ENCODE data around the gene TM9SF1. TPM values are rescaled to one million over a fixed set of nuclear protein-coding genes. Genes with fewer than 3 reads are reported as not detected.
A peak's percentile ranks its signal among the peaks of the same experiment; 100 is the strongest.

Gene TM9SF1
- total RNA-seq, 1 experiment from 2014 or later: 44.7 TPM

DNA sequence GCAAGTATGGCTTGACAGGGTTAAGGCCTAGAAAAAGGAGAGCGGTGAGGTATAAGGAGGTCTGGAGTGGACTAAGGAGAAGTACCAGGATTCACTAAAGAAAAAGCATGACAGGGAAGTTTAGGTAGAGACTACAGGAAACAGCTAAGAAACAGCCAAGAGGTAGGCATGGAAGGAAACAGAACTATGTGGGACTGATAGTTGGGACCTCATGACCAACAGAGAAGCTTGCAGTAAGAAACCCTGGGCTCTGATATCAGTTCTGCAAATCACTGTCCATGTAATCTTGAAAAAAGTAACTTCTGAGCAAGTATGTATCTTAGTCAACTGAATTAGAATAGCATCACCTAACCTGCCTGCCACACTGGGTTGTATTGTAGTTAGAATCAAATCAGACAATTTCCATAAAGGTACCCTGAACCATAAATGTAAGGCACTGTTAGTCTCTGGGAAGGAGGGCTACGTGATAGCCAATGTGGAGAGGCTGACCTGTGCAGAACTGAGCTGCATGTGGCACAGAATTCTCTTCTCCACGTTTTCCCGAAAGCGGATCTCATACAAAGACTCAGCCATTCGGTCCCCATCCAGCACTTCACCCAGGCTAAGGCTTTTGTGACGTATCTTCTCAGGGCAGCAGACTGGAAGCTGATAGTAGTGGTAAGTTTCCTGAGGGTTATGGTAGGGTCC is 912 bp downstream of the TM9SF1 start:
- Histone ChIP-seq H3K4me1 (ENCODE audit: control insufficient read depth, insufficient read depth, low read length) (peaks cover 4% of the 10 kb centered on the region), H3K36me3 (ENCODE audit: control insufficient read depth, insufficient read depth, low read length) (peaks cover 4% of the 10 kb centered on the region), H3K27me3 (ENCODE audit: control insufficient read depth, insufficient read depth, low read length) (no peaks in the 10 kb centered on the region), H3K9me3 (ENCODE audit: control insufficient read depth, insufficient read depth, low read depth, low read length) (no peaks in the 10 kb centered on the region), H3K27ac (ENCODE audit: low read length) (peak overlapping the region; percentile 92), H3K4me3 (ENCODE audit: low read depth in 2 of 2, low read length in 2 of 2) (peak overlapping the region; percentile 68 to 73)
- TF ChIP-seq SIN3A (IDR thresholded peaks at IDR 0.05; ENCODE audit: borderline replicate concordance, insufficient read depth, low read depth, low read length) (no peak), POLR2AphosphoS5 (IDR thresholded peaks at IDR 0.05; ENCODE audit: low read depth, low read length) (no peak), TCF7L2 (IDR thresholded peaks at IDR 0.05; ENCODE audit: low read depth, low read length) (no peak)
- TF ChIP-seq, protein P1, sequence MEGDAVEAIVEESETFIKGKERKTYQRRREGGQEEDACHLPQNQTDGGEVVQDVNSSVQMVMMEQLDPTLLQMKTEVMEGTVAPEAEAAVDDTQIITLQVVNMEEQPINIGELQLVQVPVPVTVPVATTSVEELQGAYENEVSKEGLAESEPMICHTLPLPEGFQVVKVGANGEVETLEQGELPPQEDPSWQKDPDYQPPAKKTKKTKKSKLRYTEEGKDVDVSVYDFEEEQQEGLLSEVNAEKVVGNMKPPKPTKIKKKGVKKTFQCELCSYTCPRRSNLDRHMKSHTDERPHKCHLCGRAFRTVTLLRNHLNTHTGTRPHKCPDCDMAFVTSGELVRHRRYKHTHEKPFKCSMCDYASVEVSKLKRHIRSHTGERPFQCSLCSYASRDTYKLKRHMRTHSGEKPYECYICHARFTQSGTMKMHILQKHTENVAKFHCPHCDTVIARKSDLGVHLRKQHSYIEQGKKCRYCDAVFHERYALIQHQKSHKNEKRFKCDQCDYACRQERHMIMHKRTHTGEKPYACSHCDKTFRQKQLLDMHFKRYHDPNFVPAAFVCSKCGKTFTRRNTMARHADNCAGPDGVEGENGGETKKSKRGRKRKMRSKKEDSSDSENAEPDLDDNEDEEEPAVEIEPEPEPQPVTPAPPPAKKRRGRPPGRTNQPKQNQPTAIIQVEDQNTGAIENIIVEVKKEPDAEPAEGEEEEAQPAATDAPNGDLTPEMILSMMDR (IDR thresholded peaks at IDR 0.05): no peak
- TF ChIP-seq, protein P2, sequence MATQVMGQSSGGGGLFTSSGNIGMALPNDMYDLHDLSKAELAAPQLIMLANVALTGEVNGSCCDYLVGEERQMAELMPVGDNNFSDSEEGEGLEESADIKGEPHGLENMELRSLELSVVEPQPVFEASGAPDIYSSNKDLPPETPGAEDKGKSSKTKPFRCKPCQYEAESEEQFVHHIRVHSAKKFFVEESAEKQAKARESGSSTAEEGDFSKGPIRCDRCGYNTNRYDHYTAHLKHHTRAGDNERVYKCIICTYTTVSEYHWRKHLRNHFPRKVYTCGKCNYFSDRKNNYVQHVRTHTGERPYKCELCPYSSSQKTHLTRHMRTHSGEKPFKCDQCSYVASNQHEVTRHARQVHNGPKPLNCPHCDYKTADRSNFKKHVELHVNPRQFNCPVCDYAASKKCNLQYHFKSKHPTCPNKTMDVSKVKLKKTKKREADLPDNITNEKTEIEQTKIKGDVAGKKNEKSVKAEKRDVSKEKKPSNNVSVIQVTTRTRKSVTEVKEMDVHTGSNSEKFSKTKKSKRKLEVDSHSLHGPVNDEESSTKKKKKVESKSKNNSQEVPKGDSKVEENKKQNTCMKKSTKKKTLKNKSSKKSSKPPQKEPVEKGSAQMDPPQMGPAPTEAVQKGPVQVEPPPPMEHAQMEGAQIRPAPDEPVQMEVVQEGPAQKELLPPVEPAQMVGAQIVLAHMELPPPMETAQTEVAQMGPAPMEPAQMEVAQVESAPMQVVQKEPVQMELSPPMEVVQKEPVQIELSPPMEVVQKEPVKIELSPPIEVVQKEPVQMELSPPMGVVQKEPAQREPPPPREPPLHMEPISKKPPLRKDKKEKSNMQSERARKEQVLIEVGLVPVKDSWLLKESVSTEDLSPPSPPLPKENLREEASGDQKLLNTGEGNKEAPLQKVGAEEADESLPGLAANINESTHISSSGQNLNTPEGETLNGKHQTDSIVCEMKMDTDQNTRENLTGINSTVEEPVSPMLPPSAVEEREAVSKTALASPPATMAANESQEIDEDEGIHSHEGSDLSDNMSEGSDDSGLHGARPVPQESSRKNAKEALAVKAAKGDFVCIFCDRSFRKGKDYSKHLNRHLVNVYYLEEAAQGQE (IDR thresholded peaks at IDR 0.05; ENCODE audit: insufficient read depth in 1 of 2, low read depth in 2 of 2, low read length in 1 of 2): no peak
- BruUV-seq (replicated peaks): TSS peak; percentile 65
- DNase-seq (ENCODE audit: low read depth, low spot score) (no peak), ATAC-seq (no peak)
- intact Hi-C loops (cut with micrococcal nuclease; ENCODE audit: unreplicated experiment) (no loop called here), in situ Hi-C loops (cut with HindIII; ENCODE audit: low pct_unique_long_range_greater_than_20kb, low sequenced_read_pairs) (no loop called here)
- CTCF ChIA-PET: no interaction called here
- POLR2A ChIA-PET: interaction anchor here (0.6 kb wide), 1 partner anchor 59 kb away, joined by 24 read pairs; no protein-coding TSS in a partner anchor

DNA sequence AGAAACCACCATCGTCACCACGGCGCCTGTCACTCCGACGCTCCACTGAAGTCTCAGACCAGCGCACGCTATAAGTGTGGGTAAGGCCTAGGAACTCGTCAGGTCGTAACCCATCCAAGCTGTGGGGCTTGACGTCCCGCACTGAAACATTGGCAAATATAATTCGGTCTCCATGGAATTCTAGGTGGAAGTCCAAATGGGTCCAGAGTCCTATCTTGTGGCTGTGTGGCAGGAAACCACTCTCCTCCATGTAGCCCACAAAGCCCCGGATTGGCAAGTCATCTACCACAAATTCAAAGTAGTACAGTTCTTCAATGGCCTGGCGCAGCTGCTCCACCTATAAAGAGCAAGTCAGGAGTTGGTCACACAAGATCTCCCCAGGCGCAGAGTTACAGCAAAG is 2.3 kb downstream of the TM9SF1 start:
- DNase-seq (ENCODE audit: low read depth, low spot score) (no peak), ATAC-seq (no peak)
- H3K4me1 ChIP-seq (ENCODE audit: control insufficient read depth, insufficient read depth, low read length): peaks cover 8% of the 10 kb centered on the region
- no peaks in the 10 kb centered on the region for H3K27me3 ChIP-seq (ENCODE audit: control insufficient read depth, insufficient read depth, low read length)
- no peak overlapping the region for H3K4me3 ChIP-seq (ENCODE audit: low read depth in 2 of 2, low read length in 2 of 2)
- TF ChIP-seq SIN3A (IDR thresholded peaks at IDR 0.05; ENCODE audit: borderline replicate concordance, insufficient read depth, low read depth, low read length) (no peak), POLR2AphosphoS5 (IDR thresholded peaks at IDR 0.05; ENCODE audit: low read depth, low read length) (no peak), TCF7L2 (IDR thresholded peaks at IDR 0.05; ENCODE audit: low read depth, low read length) (no peak)
- TF ChIP-seq, protein P2 (IDR thresholded peaks at IDR 0.05; ENCODE audit: insufficient read depth in 1 of 2, low read depth in 2 of 2, low read length in 1 of 2): no peak
- TF ChIP-seq, protein P1 (IDR thresholded peaks at IDR 0.05): no peak
- no peaks in the 10 kb centered on the region for H3K9me3 ChIP-seq (ENCODE audit: control insufficient read depth, insufficient read depth, low read depth, low read length)
- intact Hi-C loops (cut with micrococcal nuclease; ENCODE audit: unreplicated experiment) (no loop called here), in situ Hi-C loops (cut with HindIII; ENCODE audit: low pct_unique_long_range_greater_than_20kb, low sequenced_read_pairs) (no loop called here)
- peaks cover 4% of the 10 kb centered on the region for H3K36me3 ChIP-seq (ENCODE audit: control insufficient read depth, insufficient read depth, low read length)
- no peak overlapping the region for H3K27ac ChIP-seq (ENCODE audit: low read length)
- CTCF ChIA-PET: no interaction called here
- no TSS peak for BruUV-seq (replicated peaks)
- POLR2A ChIA-PET: no interaction called here

All from Panc1 (cell line).